ENCODE measurements around the gene ZNF670. TPM values are rescaled to one million over a fixed set of nuclear protein-coding genes. Genes with fewer than 3 reads are reported as not detected.

Gene ZNF670
- total RNA-seq, result 0.94 and 3.6 TPM in 2 replicates

GRCh38 chr1:247078258-247079140 lies at the start of gene ZNF670:
Gene ZNF670 (minus strand): TSS chr1:247078811. CDS start chr1:247078596, 215 bp downstream.

GRCh38 chr1:247103859-247104591 lies 25.4 kb upstream of the ZNF670 start, which contains the start of gene ZNF669:
Gene ZNF669 (minus strand): TSS chr1:247104356. CDS start chr1:247104199, 157 bp downstream.

Other genes starting within 250 kb of the ZNF670 start
- 19.0 and 21.3 TPM in 2 replicates for gene AHCTF1, start 146.9 kb downstream of the ZNF670 start, total RNA-seq
- 2.3 and 3.9 TPM in 2 replicates for gene ZNF695, start 70.8 kb downstream of the ZNF670 start, total RNA-seq
- gene ZNF669, start 25.5 kb upstream of the ZNF670 start, total RNA-seq, result 3.9 and 4.4 TPM in 2 replicates
- 10.2 and 13.8 TPM in 2 replicates for gene ZNF124, start 93.2 kb upstream of the ZNF670 start, total RNA-seq
- gene VN1R5, start 177.3 kb upstream of the ZNF670 start, total RNA-seq, result not detected in 2 replicates

All from hair follicular keratinocyte (primary cell).